ENCODE results near the gene TNMD.

GRCh38 chrX:100635040-100635439 lies 50.3 kb downstream of the TNMD start:
- TF ChIP-seq EZH2 (IDR thresholded peaks at IDR 0.05; ENCODE audit: borderline replicate concordance) = no peak
- TF ChIP-seq CTCF (IDR thresholded peaks at IDR 0.05; ENCODE audit: poor library complexity) = no peak
- no peak for TF ChIP-seq EZH2phosphoT487 (IDR thresholded peaks at IDR 0.05; ENCODE audit: low read depth, severe bottlenecking, unreplicated experiment)
